ENCODE results near the gene RERE.

- TF ChIP-seq CTCF (IDR thresholded peaks at IDR 0.05) = no peak
- no peak for TF ChIP-seq POLR2A (IDR thresholded peaks at IDR 0.05)
Observed at GRCh38 chr1:8524627-8525157, 292.7 kb downstream of the RERE start.

Measured in body of pancreas (tissue), 4 donors.